ENCODE results near the gene YIPF5.

DNA sequence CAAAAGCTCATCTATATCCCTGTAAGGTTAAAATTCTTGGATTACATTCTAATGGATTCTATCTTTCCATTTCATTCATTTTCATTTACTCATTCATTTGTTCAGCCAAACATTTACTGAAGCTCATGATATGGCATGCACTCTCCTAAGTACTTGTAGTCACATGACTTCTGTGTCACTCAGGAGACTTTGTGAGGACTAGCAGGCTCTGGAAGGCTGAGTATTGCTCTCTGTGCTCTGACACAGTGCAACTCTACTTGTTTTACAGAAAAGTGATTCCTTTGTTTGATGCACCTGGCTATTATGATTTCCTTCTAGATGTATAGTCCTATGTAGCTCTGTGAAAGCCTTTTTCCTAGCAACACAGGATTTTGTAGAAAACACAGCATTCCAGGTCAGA lies 53.0 kb downstream of the YIPF5 start:
- no peak for TF ChIP-seq BHLHE40 (IDR thresholded peaks at IDR 0.05; ENCODE audit: borderline replicate concordance)
- no peak for TF ChIP-seq HDGF (IDR thresholded peaks at IDR 0.05; ENCODE audit: borderline replicate concordance)
- no peak for TF ChIP-seq LEF1 (IDR thresholded peaks at IDR 0.05; ENCODE audit: borderline replicate concordance)
- no peak for TF ChIP-seq SP1 (IDR thresholded peaks at IDR 0.05)
- TF ChIP-seq L3MBTL2 (conservative IDR thresholded peaks at IDR 0.05), result no peak
- TF ChIP-seq FOXM1 (IDR thresholded peaks at IDR 0.05; ENCODE audit: borderline replicate concordance), result no peak
- no peak for TF ChIP-seq SUZ12 (IDR thresholded peaks at IDR 0.05)
- no peak for TF ChIP-seq FOXK2 (IDR thresholded peaks at IDR 0.05)
- TF ChIP-seq, protein P1, sequence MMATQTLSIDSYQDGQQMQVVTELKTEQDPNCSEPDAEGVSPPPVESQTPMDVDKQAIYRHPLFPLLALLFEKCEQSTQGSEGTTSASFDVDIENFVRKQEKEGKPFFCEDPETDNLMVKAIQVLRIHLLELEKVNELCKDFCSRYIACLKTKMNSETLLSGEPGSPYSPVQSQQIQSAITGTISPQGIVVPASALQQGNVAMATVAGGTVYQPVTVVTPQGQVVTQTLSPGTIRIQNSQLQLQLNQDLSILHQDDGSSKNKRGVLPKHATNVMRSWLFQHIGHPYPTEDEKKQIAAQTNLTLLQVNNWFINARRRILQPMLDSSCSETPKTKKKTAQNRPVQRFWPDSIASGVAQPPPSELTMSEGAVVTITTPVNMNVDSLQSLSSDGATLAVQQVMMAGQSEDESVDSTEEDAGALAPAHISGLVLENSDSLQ (IDR thresholded peaks at IDR 0.05), result no peak
- TF ChIP-seq CTBP1 (IDR thresholded peaks at IDR 0.05; ENCODE audit: borderline replicate concordance), result no peak
- no peak for TF ChIP-seq FOXA1 (IDR thresholded peaks at IDR 0.05)
- TF ChIP-seq ARNT (IDR thresholded peaks at IDR 0.05), result no peak
- TF ChIP-seq NFRKB (IDR thresholded peaks at IDR 0.05), result no peak
- no peak for TF ChIP-seq ELF4 (IDR thresholded peaks at IDR 0.05)
